HTR-8/SVneo (cell line): ENCODE data around the gene CD7.

Experiments used
- DNase-seq: peaks from one replicate; pipeline ENCODE4 v3.0.0; 2011; ENCODE audit warnings: low spot score, mixed read lengths; ENCODE audit not compliant: insufficient read length
- FAIRE-seq: peaks from 2 replicates; lab custom pipeline; 2011; peaks lifted over from hg19 to GRCh38; lab: Jason Lieb, UNC

Gene CD7

GRCh38 chr17:82267575-82268379 lies 49.6 kb downstream of the CD7 start:
- peak; percentile 85 for FAIRE-seq

GRCh38 chr17:82266142-82266541 lies 51.3 kb downstream of the CD7 start:
- no peak for FAIRE-seq
- no peak for DNase-seq

More at GRCh38 chr17:82267575-82268379, 49.6 kb downstream of the CD7 start:
- DNase-seq, result peak; percentile 86
